ENCODE measurements around the gene KLHL15.
"Not testable (repeated sequence)": the region's sequence is repeated elsewhere in the genome, so short reads cannot be mapped to it uniquely, and the experiment has no call there.

Gene KLHL15, protein sequence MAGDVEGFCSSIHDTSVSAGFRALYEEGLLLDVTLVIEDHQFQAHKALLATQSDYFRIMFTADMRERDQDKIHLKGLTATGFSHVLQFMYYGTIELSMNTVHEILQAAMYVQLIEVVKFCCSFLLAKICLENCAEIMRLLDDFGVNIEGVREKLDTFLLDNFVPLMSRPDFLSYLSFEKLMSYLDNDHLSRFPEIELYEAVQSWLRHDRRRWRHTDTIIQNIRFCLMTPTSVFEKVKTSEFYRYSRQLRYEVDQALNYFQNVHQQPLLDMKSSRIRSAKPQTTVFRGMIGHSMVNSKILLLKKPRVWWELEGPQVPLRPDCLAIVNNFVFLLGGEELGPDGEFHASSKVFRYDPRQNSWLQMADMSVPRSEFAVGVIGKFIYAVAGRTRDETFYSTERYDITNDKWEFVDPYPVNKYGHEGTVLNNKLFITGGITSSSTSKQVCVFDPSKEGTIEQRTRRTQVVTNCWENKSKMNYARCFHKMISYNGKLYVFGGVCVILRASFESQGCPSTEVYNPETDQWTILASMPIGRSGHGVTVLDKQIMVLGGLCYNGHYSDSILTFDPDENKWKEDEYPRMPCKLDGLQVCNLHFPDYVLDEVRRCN

DNA sequence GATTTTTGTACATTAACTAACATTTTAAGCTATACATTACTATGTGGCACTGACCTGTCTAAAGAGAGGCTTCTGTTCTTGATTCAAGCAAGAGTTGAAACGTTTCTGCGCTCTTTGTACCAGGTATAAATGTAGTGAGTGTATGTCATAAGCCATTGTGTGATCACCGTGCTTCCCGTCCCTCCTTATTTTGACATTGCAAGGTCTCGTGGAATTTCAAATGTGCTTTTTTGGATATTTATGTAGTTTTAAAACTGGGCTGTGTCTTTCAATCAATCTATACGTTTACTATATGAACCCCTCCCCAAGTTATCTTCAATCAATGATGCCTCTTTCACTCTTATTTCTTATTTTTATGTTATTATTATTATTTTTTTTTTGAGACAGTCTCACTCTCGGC, at the start of gene KLHL15:
KLHL15 (minus strand) TSS at position 101 of the 400 bp plus-strand sequence. CDS start 20,493 bp downstream, outside the sequence.
- DNase-seq = no peak

DNA sequence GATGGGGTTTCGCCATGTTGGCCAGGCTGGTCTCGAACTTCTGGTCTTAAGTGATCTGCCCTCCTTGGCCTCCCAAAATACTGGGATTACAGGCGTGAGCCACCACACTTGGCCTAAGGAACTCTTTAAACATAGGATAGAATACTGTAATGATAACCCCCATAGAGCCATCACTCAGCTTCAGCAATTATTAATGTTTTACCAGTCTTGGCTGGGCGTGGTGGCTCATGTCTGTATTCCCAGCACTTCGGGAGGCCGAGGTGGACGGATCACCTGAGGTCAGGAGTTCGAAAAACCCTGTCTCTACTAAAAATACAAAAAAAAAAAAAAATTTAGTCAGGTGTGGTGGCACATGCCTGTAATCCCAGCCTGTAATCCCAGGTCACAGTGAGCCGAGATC, 42.9 kb upstream of the KLHL15 start:
- DNase-seq = no peak

DNA sequence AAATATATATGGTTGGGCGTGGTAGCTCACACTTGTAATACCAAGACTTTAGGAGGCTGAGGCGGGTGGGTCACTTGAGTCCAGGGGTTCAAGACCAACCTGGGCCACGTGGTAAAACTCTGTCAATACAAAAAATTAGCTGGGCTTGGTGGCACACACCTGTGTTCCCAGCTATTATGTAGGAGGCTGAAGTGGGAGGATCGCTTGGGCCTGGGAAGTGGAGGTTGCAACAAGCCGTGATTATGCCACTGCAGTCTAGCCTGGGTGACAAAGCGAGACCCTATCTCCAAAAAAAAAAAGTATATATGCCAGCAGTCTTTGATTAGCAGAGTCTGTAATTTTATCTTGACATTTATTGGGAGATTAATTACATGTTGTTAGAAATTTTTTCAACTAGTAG, 36.5 kb upstream of the KLHL15 start:
- DNase-seq = no peak

DNA sequence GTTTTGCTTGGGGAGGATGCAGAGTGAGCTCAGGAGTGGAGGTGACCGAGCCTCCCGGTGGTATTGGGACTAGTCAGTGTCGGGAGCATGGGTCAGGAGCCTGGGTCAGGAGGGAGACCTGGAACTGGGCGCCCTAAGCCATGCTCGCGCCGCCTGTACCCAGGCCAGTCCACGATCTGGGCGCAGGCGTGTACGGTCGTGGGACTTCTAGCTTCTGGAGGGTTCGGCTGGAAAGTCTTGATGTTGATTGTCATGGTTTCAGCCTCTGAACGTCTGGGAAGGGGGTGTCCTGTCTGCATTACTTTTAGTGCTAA, 28.0 kb upstream of the KLHL15 start:
- DNase-seq = no peak

DNA sequence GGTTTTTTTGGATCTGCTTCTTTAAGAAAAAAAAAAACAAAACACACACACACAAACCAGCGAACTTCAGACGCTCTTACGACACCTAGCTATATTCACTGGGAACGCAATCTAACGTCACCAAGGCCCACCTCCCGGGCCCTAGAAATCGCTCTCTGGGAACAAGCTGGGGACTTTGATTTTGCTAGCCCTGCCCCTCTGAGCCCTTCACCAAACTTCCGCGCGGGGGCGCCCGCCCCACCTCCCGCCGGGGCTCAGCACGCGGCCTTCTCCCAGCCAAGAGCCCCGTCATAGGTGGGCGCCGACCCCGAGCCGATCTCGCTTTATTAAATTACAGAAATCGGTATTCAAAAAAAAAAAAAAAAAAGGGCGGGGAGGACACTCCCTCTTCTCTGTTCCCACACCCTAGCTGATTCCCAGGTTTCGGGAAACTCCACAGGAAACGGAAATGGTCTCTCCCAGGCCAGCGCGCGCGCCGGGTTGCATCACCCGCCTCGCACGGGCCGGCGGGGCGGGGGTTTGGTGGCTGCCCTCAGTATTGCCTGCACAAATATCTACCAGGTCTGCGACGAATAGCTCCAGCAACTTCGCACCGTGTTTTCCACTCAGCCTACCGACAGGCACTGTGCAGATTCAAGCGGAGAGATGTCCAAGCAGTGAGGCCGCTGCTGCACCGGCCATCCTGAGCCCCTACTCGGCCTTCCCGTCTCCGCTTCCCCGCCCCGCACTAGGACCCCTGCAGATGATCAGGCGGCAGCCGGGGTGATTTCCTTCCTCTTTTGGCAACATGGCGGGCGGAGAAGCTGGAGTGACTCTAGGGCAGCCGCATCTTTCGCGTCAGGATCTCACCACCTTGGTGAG, 27.4 kb upstream of the KLHL15 start, which contains the start of gene EIF2S3:
EIF2S3 (plus strand) TSS at position 775 of the 861 bp plus-strand sequence; CDS start at position 788, 13 bp downstream.
- DNase-seq = peak; percentile 90 to 96

DNA sequence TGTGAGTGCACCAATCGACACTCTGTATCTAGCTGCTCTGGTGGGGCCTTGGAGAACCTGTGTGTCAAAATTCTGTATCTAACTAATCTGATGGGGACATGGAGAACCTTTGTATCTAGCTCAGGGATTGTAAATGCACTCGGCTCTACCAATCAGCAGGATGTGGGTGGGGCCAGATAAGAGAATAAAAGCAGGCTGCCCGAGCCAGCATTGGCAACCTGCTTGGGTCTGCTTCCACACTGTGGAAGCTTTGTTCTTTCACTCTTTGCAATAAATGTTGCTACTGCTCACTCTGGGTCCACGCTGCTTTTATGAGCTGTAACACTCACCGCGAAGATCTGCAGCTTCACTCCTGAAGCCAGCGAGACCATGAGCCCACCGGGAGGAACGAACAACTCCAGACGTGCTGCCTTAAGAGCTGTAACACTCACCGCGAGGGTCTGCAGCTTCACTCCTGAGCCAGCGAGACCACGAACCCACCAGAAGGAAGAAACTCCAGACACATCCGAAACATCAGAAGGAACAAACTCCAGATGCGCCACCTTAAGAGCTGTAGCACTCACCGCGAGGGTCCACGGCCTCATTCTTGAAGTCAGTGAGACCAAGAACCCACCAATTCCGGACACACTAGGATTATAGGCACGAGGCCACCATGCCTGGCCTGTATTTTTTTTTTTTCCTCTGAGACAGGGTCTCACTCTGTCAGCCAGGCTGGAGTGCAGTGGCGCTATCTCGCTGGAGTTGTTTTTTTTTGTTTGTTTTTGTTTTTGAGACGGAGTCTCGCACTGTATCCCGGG, 23.7 kb upstream of the KLHL15 start:
- not testable (repeated sequence) for DNase-seq

DNA sequence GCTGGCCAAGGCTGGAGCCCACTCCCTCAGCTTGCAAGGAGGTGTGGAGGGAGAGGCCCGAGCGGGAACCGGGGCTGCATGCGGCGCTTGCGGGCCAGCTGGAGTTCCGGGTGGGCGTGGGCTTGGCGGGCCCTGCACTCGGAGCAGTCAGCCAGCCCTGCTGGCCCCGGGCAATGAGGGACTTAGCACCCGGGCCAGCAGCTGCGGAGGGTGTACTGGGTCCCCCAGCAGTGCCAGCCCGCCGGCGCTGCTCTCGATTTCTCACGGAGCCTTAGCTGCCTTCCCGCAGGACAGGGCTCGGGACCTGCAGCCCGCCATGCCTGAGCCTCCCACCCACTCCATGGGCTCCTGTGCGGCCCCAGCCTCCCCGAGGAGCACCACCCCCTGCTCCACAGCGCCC, 22.7 kb upstream of the KLHL15 start:
- DNase-seq = not testable (repeated sequence)

DNA sequence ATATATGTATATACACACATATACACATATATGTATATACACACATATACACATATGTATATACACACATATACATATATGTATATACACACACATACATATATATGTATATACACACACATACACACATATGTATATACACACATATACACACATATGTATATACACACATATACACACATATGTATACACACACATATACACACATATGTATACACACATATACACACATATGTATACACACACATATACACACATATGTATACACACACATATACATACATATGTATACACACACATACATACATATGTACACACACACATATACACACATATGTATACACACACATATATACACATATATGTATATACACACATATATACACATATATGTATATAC, 19.1 kb upstream of the KLHL15 start:
- DNase-seq = not testable (repeated sequence)

DNA sequence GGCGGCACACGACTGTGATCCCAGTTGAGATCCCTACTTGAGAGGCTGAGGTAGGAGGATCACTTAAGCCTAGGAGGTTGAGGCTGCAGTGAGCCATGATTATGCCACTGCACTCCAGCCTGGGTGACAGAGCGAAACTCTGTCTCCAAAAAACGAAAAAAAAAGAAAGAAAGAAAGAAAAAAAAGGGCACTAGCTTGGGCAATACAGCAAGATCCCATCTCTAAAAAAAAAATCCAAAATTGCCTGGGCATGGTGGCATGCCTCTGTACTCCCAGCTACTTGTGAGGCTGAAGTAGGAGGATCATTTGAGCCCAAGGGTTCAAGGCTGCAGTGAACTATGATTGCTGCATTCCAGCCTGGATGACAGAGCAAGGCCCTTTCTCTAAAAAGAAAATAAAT, 10.7 kb upstream of the KLHL15 start:
- DNase-seq = no peak

DNA sequence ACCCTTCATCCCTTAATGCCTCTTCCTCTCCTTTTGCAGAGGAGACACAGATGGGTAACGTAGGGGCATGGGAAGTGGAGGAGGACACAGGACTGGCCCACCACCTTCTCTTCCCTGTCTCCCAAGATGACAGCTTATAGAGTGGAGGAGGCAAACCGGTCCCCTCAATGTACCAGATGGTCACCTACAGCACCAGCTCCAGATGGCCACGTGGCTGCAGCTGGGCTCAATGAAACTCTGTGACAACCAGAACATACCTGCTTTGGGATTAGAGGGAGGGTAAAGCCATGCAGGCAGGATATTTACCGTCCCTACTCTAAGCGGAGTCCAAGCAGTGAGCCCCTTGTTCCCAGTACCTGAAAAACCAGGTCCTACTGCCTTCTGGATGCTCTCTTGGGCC, 7.5 kb upstream of the KLHL15 start:
- DNase-seq = peak; percentile 90 to 95

DNA sequence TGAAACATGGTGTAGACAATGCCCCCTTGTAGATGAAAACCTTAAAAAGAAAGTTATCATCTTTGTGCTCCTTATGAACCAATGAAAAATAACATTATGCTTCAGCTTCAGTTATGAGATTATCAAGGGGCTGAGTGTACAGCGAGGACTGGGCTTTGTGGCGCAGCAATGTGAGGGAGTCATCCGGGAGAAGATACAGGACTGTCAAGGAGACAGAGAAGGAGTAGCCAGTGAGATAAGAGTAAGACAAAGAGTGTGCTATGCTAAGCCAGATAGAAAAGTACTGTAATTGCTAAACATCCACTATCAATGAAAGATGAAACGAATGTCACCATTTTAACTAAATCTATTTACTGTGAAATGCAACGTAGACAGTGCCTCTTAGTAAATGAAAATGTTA, 3.6 kb upstream of the KLHL15 start:
- DNase-seq = no peak

DNA sequence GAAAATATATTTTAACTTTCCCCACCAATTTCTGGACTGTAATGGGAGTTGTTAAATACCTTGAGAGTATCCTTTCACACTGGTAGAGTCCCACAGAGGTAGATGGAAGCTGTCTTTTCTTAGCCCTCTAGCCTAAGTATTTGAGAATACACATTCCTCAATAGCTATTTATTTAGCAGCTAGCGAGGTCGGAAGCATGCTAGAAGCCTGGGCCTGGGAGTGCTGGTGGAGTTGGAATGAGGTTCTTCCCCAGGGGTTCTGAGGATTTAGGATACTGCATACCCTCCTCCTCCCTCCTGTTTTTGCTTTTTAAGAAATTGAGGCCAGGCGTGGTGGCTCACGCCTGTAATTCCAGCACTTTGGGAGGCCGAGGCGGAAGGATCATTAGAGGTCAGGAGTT, 999 bp upstream of the KLHL15 start:
- no peak for DNase-seq

DNA sequence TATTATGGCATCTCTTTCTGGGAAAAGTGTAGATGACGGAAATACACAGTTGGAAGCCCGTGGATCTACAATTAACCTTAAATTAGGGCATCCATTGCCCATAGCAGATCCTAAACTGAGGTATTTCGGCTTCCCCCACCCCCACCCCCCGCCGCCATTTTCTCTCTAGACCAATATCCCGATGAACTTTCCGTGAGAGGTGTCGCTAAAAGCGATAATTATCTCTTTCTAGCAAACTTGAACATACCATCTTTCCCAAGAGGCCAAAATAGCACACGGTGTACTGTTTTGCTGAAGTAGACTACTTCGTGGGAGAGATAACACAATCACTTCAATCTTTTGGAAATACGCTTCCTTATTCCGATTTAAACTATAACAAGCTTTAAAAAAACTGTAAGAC, 554 bp downstream of the KLHL15 start:
- DNase-seq = peak in 1 of 2 experiments; percentile 28

DNA sequence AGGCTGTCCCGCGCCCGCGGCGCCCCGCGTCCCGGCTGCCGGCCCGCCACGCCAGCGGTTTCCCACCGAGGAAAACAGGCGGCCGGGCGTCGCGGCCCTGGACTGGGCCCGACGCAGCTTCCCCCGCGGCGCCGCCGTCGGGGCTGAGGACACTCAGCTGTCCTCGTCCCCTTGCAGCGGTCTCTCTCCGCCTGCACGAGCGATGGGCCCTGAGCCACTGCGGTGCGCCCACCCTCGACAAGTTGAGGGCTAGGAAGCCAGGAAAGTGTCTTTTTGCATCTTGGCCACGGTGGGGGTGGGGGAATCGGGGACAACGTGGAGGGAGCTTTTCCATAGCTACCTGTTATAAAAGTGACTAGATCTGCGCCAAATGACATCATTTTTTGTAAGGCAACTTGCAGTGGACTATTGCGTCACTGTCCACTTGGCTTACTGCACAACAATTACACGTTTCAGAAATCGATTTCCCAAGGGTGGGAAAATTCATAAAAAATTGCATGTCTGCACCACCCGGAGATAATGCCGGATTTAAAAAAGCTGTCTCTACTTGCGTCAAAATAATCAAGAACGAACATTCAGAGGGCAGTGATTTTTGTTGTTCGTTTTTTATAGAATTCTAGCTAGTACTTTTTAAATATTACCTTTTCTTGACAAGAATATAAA, 1.1 kb downstream of the KLHL15 start:
- DNase-seq = peak; percentile 43 to 76

DNA sequence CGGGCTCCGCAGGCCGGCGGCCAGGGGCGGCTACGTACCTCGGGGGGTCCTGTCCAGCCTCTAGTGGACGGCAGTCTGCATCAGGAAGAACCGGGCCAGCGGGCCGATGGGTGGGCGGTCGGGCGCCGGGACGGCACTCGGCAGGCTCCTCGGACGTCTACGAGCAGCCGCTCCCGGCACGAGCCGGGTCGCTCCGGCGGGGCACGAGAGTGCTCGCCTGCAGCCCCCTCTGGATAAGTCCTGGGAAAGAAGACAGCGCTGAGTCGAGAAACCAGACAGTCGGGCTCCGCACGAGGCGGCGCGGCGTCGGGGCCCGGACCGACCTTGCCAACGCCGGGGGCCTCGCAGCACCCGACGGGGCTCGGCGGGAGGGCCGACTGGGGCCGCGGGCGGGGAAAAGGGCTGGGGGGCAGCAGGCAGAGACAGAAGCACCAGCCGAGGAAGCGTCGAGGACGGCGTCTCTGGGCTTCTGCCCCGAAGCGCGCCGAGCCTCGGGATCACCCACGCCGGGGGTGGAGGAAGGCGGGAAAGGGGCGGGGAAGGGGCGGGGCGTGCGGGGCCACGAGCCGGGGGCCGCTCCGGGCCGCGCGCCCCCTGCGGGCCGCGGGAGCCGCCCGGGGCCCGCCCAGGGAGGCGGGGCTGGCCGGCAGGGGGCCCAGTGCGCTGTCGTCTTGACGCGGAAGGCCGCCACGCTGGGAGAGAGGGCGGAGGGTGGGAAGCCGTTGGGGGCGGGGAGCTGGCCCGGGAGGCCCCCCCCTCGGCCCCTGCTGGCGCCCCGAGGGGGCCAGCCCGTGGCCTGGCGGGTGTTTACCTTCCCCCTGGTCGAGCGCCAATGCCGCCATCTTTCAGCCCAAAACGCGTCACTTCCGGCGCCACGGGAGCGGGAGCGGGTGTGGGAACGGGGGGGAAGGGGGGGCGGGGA, 1.9 kb downstream of the KLHL15 start:
- DNase-seq = peak; percentile 87 to 95

DNA sequence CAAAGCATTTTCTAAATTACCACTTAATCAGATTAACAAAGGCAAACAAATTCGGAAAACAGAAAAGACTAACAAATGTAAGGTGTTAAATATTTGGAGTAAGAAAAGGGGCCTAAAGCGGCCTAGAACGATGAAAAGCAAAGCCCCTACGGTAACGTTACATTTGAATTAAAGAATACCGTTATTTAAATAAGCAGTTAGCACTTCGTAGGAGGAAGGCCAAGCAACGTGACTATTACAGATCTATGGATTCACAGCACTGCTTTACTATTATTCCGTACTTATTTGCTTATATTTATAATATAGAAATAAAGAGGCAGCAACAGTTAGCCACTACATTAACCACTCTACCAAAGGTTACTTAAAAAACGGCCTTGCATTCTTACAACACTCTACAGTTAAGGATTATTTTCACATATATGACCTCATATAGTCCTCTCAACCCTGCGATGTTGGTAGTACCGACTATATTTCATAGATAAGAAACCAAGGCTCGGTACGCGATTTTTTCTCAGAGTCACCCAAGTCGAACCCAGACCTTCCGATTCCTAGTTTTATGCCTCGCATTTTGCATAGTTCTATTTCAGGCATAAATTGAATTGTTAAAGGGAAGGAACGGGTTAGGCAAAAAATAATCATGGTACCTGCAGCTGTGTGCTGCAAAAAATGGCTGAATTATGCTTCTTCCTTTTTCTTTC, 2.9 kb downstream of the KLHL15 start:
- peak; percentile 8 to 18 for DNase-seq

DNA sequence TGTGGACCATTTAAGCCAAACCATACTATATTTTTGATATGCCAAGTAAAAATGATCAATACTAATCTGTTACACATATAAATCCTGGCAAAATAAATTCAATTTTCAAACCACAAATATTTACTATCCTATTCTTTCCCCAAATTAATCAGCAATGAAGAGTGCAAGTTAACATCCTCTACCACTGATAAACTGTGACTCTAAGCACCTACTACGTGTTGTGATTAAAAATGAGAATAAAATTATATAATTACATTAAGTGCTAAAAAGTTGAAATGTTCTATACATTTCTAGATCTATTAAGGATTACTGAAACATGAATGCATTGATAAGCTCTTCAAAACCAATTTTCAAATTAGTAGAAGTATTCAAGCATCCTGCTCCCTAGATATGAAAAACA, 3.4 kb downstream of the KLHL15 start:
- no peak for DNase-seq

DNA sequence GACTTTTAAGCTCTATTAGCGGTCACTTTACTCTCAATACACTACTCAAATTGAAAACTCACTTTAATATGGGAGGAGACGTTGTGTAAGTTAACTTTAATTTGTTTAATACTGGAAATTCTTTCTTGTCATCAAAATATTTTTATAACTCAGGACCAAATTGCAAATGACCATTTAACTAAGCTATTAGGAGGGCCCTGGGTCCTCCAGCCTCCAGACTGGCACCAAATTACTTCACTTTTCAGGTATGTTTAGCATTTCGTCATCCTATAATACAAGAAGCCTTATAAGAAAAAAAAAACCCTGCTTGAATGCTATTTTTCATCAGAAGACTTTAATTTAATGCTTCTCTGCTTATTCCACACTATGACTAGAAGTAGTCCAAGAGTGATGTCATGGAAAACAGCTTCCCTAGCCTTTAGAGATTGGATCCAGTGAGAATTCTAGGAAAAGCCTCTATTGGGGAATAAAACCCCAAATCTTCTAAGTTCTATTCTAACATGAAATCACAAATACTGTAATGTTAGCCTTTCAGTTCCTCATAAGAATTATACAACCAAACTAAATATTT, 6.6 kb downstream of the KLHL15 start:
- DNase-seq = no peak

DNA sequence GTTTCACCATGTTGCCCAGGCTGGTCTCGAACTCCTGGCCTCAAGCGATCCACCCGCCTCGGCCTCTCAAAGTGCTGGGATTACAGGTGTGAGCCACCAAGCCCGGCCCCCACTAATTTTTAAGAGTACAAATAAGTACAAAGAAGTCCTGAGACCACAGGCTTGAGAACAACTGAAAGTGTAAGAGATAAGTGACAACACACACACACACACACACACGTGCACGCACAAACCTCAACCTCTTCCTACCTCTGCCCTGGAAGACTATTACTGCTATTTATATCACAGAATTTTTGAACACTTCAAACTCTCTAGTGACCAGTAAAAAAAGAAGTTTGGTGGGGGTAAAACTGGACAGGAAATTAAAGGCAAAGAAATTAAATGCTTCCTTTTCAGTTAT, 7.5 kb downstream of the KLHL15 start:
- DNase-seq = no peak

DNA sequence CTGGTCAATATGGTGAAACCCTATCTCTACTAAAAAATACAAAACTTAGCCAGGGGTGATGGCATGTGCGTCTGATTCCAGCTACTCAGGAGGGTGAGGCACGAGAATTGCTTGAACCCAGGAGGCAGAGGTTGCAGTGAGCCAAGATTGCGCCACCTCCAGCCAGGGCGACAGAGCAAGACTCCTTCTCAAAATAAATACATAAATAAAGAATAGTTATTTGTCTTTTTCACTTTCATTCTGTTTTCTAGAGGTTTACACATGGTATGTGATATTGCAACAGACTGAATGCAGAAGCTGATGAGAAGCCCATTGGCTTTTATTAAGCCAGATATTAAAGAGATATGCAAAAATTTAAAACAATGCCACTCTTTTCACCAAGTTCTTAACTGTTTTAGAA, 8.2 kb downstream of the KLHL15 start:
- DNase-seq = no peak

All from NCI-H524 (cell line).